ENCODE results near the gene EVI5. TPM values are rescaled to one million over a fixed set of nuclear protein-coding genes. Genes with fewer than 3 reads are reported as not detected.
A peak's percentile ranks its signal among the peaks of the same experiment; 100 is the strongest.

EVI5 gene
- total RNA-seq, 1 experiment from 2014 or later = 23.2 TPM

GRCh38 chr1:92480200-92480812, 304.6 kb downstream of the EVI5 start:
- Mint-ChIP-seq H3K27ac (ENCODE audit: low read depth, unreplicated experiment) (no peak overlapping the region), H3K27me3 (ENCODE audit: insufficient read depth, unreplicated experiment) (peaks cover 20% of the 10 kb centered on the region), H3K4me1 (ENCODE audit: insufficient read depth, unreplicated experiment) (peaks cover 11% of the 10 kb centered on the region), H3K4me3 (ENCODE audit: unreplicated experiment) (no peak overlapping the region), H3K36me3 (ENCODE audit: insufficient read depth, unreplicated experiment) (no peaks in the 10 kb centered on the region), H3K9me3 (ENCODE audit: unreplicated experiment) (no peaks in the 10 kb centered on the region)
- POLR2A ChIA-PET = no interaction called here
- no TSS peak for BruUV-seq (replicated peaks)
- no peak for DNase-seq (ENCODE audit: unreplicated experiment)
- TF ChIP-seq, protein P1, sequence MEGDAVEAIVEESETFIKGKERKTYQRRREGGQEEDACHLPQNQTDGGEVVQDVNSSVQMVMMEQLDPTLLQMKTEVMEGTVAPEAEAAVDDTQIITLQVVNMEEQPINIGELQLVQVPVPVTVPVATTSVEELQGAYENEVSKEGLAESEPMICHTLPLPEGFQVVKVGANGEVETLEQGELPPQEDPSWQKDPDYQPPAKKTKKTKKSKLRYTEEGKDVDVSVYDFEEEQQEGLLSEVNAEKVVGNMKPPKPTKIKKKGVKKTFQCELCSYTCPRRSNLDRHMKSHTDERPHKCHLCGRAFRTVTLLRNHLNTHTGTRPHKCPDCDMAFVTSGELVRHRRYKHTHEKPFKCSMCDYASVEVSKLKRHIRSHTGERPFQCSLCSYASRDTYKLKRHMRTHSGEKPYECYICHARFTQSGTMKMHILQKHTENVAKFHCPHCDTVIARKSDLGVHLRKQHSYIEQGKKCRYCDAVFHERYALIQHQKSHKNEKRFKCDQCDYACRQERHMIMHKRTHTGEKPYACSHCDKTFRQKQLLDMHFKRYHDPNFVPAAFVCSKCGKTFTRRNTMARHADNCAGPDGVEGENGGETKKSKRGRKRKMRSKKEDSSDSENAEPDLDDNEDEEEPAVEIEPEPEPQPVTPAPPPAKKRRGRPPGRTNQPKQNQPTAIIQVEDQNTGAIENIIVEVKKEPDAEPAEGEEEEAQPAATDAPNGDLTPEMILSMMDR (IDR thresholded peaks at IDR 0.05; ENCODE audit: unreplicated experiment) = no peak
- CTCF ChIA-PET = no interaction called here
- intact Hi-C loops (cut with micrococcal nuclease) = no loop called here

GRCh38 chr1:92479587-92479986, 305.3 kb downstream of the EVI5 start:
- H3K9me3 Mint-ChIP-seq (ENCODE audit: unreplicated experiment) = no peaks in the 10 kb centered on the region
- no peak for DNase-seq (ENCODE audit: unreplicated experiment)
- H3K4me1 Mint-ChIP-seq (ENCODE audit: insufficient read depth, unreplicated experiment) = peaks cover 11% of the 10 kb centered on the region
- no peak overlapping the region for H3K27ac Mint-ChIP-seq (ENCODE audit: low read depth, unreplicated experiment)
- ChIA-PET POLR2A (no interaction called here), CTCF (interaction anchor here (0.9 kb wide), 1 partner anchor 89 kb away, joined by 4 read pairs; no protein-coding TSS in a partner anchor)
- intact Hi-C loops (cut with micrococcal nuclease) = no loop called here
- no TSS peak for BruUV-seq (replicated peaks)
- no peak overlapping the region for H3K4me3 Mint-ChIP-seq (ENCODE audit: unreplicated experiment)
- no peaks in the 10 kb centered on the region for H3K36me3 Mint-ChIP-seq (ENCODE audit: insufficient read depth, unreplicated experiment)
- peaks cover 13% of the 10 kb centered on the region for H3K27me3 Mint-ChIP-seq (ENCODE audit: insufficient read depth, unreplicated experiment)
- TF ChIP-seq, protein P1 (IDR thresholded peaks at IDR 0.05; ENCODE audit: unreplicated experiment) = no peak

- Mint-ChIP-seq H3K9me3 (ENCODE audit: unreplicated experiment) (no peaks in the 10 kb centered on the region), H3K36me3 (ENCODE audit: insufficient read depth, unreplicated experiment) (no peaks in the 10 kb centered on the region), H3K27ac (ENCODE audit: low read depth, unreplicated experiment) (no peak overlapping the region), H3K4me1 (ENCODE audit: insufficient read depth, unreplicated experiment) (peaks cover 5% of the 10 kb centered on the region), H3K4me3 (ENCODE audit: unreplicated experiment) (no peak overlapping the region), H3K27me3 (ENCODE audit: insufficient read depth, unreplicated experiment) (peaks cover 1% of the 10 kb centered on the region)
- peak; percentile 33 for DNase-seq (ENCODE audit: unreplicated experiment)
- ChIA-PET CTCF (no interaction called here), POLR2A (no interaction called here)
- TF ChIP-seq, protein P1 (IDR thresholded peaks at IDR 0.05; ENCODE audit: unreplicated experiment) = no peak
- BruUV-seq (replicated peaks) = no TSS peak
- intact Hi-C loops (cut with micrococcal nuclease) = no loop called here
These were observed 306.5 kb downstream of the EVI5 start for GRCh38 chr1:92478393-92478792.

- Mint-ChIP-seq H3K27ac (ENCODE audit: low read depth, unreplicated experiment) (no peak overlapping the region), H3K9me3 (ENCODE audit: unreplicated experiment) (no peaks in the 10 kb centered on the region), H3K4me3 (ENCODE audit: unreplicated experiment) (no peak overlapping the region), H3K27me3 (ENCODE audit: insufficient read depth, unreplicated experiment) (no peaks in the 10 kb centered on the region), H3K36me3 (ENCODE audit: insufficient read depth, unreplicated experiment) (no peaks in the 10 kb centered on the region), H3K4me1 (ENCODE audit: insufficient read depth, unreplicated experiment) (peaks cover 5% of the 10 kb centered on the region)
- ChIA-PET CTCF (interaction anchor here (0.7 kb wide), 1 partner anchor 162 kb away, joined by 3 read pairs; no protein-coding TSS in a partner anchor), POLR2A (no interaction called here)
- no TSS peak for BruUV-seq (replicated peaks)
- DNase-seq (ENCODE audit: unreplicated experiment) = no peak
- intact Hi-C loops (cut with micrococcal nuclease) = no loop called here
- TF ChIP-seq, protein P1 (IDR thresholded peaks at IDR 0.05; ENCODE audit: unreplicated experiment) = no peak
These were observed 308.8 kb downstream of the EVI5 start for GRCh38 chr1:92476071-92476631.
